GM12801 (cell line): Measurements from ENCODE around the gene MAIP1.

Source experiments
- TF ChIP-seq, protein P1 (sequence below): IDR thresholded peaks from one replicate; pipeline ENCODE4 v1.5.1; 2011; ENCODE audit warnings: control low read depth; ENCODE audit not compliant: insufficient read length; ENCODE audit errors: extremely low read depth

The MAIP1 gene

DNA sequence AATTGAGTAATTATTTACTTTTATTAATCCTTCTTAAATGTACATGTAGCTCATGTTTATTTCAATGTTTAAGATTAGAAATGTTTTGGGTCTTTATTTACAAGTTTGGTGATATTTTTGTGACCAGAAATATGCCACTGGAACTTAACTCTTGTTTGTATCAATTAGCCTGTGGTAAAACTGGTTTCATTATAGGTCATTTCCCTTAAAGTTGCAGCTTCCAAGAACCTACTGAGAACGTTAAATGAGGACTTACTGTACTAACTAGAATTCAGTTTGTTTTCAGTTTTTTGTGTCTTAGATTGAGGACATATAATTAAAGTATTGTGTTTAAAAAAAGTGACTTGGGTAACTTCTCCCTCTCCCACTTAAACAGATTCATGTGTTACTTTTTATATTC is 4.4 kb upstream of the MAIP1 start:
- TF ChIP-seq, protein P1, sequence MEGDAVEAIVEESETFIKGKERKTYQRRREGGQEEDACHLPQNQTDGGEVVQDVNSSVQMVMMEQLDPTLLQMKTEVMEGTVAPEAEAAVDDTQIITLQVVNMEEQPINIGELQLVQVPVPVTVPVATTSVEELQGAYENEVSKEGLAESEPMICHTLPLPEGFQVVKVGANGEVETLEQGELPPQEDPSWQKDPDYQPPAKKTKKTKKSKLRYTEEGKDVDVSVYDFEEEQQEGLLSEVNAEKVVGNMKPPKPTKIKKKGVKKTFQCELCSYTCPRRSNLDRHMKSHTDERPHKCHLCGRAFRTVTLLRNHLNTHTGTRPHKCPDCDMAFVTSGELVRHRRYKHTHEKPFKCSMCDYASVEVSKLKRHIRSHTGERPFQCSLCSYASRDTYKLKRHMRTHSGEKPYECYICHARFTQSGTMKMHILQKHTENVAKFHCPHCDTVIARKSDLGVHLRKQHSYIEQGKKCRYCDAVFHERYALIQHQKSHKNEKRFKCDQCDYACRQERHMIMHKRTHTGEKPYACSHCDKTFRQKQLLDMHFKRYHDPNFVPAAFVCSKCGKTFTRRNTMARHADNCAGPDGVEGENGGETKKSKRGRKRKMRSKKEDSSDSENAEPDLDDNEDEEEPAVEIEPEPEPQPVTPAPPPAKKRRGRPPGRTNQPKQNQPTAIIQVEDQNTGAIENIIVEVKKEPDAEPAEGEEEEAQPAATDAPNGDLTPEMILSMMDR, result no peak

DNA sequence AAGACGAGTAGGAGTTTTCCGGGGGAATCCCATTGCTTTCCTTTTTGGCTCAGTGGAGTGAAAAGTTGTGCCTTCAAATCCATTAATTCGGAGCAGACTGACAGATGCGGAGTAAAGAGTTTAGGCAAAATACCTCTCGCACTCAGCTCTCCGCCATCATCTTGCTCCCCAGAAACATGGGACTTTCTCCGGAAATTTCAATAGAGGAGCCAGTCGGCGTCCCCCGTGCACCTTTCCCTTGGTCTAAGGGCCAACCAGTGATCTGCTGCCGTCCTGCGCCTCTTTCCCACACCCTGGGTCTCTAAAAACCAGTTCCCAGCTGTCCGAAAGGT is 409 bp upstream of the MAIP1 start:
- TF ChIP-seq, protein P1, result no peak

DNA sequence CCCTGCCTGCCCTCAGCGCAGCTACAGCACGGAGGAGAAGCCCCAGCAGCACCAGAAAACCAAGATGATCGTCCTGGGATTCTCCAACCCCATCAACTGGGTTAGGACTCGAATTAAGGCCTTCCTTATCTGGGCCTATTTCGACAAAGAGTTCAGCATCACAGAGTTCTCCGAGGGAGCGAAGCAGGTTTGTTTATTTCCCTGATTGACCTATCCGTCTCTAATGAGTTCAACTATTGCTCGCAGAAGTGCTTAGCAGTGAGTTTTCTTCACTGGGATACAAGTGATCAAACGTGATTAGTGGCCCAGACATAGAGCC is 639 bp downstream of the MAIP1 start:
- TF ChIP-seq, protein P1, result no peak

DNA sequence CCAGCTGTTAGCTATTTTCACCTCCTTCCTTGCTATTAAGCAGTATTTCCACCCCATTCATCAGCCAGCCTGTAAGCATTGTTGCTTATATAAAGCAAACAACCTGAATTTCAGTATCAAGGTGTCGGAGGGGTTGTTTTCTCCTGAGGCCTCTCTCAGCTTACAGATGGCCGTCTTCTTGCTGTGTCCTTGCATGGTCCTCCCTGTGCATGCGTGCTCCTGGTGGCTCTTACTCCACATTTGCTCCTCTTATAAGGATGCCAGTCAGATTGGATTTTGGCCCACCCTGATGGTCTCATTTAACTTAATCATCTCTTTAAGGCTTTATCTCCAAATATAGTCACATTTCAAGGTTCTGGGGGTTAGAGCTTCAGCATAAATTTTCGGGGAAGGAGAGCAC is 2.6 kb downstream of the MAIP1 start:
- TF ChIP-seq, protein P1, result no peak

DNA sequence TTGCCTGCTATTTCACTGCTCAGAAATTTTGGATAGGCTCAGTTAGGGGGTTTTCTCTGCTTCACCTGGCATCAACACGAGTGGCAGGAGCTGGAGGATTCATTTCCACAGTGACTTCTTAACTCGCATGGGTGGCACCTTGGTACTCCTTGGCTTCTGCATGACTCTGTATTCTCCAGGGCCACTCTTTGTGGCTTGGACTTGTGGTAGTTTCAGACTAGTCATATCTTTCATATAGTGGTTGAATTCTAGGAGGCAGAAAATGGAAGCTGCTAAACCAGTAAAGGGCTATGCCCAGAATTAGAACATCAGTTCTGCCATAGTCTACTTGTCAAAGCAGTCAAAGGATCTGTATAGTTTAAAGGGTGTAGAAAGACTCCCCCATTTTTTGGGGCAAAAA is 6.8 kb downstream of the MAIP1 start:
- TF ChIP-seq, protein P1, result no peak

DNA sequence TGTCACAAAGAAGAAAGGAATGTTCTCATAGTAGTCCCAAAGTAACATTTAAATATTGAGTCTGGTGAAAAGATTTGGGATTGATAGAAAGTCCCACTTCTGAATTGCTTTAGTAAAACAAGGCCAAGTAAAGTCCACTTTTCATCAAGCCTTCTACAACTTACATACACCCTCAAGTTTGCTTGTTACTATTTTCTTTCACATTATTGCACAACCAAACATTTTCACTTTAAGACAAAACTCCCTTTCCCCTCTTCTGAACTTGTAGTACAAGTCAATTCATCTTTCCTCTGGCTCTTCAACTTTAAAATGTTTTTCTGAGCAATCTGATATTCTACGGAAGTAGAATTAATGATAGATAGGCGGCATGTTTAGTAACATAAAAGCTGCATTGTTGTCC is 11.0 kb downstream of the MAIP1 start:
- TF ChIP-seq, protein P1, result no peak

DNA sequence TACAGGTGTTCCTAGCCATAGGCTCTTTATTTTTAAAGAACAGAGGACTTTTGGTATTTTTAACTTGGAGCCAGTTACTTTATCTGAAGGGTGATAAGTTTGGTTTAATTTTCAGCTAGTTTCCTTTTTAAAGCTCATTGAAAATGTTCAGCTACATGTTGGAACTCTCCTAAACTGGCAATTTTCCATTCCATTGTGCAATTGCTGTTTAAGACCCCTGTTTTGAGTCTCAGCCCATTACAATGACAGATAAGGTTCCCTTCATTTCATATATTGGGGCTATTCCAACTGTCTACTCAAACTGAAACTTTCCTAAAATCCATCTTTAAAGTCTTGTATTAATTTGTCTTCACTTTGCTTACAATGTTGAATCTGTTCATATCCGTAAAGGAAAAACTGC is 11.6 kb downstream of the MAIP1 start:
- TF ChIP-seq, protein P1, result no peak

DNA sequence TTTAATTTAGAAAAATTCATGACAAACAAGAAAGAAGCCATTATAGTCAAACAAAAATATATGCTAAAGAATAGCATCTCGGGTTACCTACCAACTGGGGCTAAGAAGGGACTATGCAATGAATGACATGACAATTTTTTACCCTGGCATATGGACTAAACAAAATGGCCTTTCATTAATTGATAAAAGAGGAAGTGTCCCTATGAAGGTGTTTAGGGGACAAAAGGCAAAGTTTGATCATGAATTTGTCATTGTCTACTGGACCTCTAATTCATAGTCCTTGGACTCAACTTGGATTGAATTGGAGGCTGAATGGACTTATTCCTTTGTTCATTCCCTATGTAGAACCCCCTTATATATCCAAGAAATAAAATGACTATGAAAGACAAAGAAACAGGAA is 12.7 kb downstream of the MAIP1 start:
- TF ChIP-seq, protein P1, result no peak
